ENCODE results near the gene SHROOM1.
A peak's percentile ranks its signal among the peaks of the same experiment; 100 is the strongest.

Gene SHROOM1

DNA sequence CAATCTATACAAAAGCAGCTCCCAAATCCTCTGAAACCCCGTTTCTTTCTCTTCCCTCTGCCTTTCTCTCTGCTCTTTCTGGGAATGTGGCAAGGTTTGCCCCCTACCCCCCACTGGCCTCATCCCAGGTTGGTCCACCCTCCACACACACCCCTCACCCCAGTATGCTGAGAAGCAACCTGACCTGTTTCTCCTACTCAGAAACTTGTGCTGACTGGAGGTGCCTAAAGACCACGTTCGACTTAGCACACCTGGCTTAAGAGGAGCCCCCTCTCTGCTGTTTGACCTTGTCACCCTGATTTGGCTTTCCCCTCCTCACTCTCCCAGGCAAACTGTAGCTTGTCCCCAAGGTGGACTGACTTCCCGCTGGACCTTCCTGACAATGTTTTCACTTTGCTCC, 52.3 kb downstream of the SHROOM1 start:
- no peak for DNase-seq (ENCODE audit: low read depth in 3 of 3)

DNA sequence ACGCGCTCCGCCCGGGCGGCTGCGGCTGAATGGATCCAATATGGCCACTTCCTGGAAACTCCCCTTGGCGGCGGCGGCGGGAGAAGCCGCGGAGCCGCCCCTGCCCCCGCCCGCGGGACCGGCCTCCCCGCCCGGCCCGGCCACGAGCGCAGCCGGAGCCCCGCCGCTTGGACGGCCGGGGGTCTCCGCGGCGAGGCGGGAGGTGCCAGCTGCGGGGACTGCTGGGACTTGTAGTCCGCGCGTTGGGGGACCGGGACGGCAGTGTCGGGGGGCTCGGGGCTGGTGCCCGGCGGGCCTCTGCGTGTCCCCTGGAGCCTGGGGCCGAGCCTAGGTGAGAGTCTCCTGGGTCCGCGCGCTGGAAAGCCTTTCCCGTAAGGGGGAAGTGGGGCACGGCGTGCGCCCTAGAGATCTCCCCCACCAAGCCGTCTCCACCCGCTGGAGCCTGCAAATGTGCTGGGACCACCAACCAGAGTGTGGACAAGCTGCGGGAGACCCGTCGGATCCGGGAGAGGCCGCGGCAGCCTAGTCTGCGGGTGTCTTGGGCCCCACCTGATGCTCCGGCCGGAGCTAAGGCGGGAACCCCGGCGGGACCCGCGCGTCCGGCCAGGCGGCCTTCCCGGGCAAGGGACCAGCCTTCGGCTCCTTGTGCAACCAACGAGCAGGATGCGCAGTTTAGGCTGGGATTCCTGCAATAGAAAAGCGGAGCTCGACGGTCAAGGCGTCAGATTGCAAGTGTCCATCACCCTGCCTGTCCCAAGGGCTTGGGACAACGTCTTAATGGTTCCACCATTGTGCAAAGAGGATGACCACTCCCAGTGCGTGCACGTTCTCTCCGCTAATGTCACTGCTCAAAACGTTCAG, 53.0 kb downstream of the SHROOM1 start, which contains the start of gene SEPTIN8:
TSS of gene SEPTIN8 (minus strand) at position 31 of the 861 bp plus-strand sequence. CDS start 102 bp downstream, outside the sequence.
- DNase-seq (ENCODE audit: low read depth in 3 of 3) = peak in 1 of 3 donors; percentile 30

DNA sequence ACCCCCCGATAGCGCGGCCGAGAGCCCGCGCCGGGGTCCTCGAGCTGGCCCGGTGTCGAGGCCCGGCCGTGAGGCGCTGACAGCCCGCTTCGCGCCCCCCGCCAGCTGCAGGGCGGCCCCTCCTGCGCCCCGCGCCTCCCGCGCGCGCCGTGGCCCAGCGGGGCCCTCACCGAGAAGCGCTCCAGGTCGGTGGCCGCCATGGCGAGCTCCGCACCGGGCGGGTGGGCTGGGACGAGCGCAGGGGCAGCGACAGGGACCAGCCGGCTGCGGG, 53.6 kb downstream of the SHROOM1 start:
- DNase-seq (ENCODE audit: low read depth in 3 of 3) = no peak

DNA sequence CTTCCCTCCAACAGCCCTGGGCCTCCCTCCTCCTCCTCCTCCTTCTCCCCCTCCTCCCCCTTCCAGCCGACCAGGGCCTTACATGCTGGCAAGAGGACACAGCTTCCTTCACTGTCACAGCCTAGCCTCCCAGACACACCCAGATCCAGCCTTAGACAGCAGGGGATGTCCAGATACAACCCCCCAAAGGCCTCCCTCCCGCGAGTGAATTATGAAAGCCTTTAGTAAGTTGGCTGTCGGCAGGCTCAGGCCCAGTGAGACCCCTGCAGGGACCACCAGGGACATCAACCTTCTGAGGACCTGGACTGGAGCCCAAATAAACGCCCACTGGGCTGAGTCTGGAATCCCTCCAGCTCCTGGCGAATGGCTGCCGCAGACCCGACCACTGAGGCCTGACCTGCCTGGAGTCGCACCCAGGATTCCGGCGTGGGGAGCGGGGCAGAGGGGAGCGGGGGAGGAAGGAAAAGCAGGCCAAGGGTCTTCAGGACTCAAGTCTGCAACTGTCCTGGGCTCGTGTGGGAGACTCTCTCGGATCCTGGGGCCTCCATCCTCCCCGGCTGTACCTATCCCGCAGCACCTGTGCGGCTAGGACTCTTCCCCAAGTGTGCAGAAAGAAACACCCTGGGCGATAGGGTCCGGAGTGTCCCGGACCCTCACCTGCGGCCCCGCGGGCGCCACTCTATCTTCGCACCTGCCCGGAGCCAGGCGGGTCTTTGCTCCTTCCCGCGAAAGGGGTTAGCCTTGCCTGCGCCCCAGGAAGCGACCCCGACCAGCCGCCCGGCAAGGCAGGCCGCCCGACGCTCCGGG, 54.1 kb downstream of the SHROOM1 start:
- DNase-seq (ENCODE audit: low read depth in 3 of 3) = no peak

DNA sequence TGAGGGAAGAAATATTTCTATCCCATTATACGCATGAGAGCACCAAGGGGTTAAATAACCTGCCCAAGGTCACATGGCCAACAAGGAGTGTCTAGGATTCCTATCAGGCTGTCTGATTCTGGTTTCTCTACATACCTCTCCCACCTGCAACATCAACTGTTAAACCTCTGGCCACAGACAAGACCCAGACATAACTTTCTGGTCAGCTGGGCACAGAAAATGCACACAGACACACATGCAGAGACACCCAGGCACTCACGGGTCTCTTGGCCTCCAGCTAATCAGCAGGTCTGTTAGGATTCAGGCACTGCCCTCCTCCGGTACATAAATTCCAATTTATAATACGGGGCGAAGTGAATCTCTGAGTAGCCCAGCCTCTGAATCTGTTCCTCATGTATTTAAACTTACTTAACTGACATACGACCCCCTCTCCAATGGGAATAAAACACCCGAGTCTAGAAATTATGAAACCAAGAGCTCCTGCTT, 54.9 kb downstream of the SHROOM1 start:
- DNase-seq (ENCODE audit: low read depth in 3 of 3) = no peak

DNA sequence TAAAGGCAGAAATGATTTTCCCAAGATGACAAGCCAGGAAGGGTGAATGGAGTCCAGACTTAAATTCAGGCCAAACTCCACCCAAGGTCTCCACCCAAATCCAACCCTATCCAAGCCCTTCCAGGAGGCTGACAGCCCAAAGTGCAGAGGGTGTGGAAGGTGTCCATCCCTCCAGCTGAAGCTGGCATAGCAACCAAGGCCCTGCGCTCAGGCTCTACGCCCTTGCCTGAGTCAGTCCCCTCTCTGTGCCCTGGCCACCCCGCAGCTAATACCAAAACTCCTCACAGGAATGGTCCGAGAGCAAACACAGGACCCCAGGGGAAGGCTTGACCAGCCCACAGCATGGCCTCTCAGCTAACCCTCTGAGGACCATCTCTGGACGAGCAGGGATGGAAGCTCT, 55.6 kb downstream of the SHROOM1 start:
- no peak for DNase-seq (ENCODE audit: low read depth in 3 of 3)

DNA sequence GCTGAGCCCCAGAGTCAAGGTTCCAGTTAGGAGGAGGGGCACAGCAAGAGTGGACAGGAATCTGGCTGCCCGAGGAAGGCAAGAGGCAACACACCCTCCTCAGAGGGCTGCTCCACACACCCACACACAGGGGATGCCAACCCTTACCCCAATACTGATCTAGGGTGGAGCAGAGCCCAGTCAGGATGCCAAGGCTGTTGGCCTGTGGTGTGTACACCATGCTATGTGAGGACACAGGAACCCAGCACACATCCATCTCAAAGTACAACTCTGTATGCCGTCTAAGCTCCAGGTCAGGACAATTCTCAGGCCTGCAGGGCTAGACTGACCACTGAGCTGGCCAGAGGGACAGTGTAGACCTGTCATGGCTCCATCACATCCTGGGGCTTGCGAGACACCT, 56.0 kb downstream of the SHROOM1 start:
- no peak for DNase-seq (ENCODE audit: low read depth in 3 of 3)

DNA sequence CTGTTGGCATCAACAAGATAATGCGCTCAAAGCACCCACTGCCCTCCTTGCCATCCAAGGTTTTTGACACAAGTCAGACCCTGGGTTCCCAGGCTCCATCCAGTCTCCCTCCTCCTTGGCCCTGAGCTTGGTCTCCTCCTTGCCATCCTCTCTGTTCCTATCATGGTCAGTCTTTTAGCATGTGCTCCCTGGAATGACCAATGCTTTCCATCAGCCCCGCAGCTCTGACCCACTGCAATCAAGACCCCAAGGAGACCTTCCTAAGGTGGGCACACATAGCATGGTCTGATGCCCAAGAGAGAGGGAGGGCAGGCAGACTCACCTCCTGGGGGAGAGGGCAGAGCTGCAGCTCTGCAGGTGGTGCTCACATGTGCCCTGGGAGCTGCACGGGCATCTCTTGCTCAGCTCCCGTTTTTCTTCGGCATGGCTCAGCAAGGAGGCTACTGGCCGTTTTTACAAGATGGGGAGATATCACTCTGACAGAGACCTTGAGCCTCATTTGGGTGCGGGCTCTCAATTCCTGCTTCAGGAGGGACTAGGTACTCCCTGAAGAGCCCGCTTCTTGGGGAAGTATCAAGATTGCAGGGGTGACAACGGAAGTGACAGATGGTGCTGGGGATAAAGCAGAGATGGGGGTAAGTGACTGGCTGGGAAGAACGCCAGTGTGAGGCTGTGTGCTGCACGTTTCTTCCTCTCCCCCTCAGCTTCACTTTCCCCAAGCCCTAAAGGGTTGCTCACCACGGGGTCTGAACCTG, 56.7 kb downstream of the SHROOM1 start:
- DNase-seq (ENCODE audit: low read depth in 3 of 3) = no peak

DNA sequence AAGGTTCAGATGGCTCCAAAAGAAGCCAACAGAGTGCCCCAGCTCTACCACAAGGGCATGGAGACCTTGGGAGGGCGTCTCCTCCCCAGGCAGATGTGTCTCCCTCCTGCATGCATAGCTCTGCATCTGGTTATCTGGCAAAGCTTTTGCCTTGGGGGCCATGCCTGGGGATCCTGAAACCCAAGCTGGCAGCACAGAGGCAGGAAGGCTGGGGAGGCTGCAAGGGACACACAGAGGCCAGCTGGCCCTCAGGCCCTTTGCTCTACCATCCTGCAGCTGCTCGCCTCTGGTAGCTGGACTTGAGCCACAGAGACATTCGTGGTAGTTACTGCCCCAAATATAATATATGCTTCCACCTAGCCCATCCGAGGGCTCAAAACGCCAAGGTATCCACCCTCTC, 57.3 kb downstream of the SHROOM1 start:
- no peak for DNase-seq (ENCODE audit: low read depth in 3 of 3)

DNA sequence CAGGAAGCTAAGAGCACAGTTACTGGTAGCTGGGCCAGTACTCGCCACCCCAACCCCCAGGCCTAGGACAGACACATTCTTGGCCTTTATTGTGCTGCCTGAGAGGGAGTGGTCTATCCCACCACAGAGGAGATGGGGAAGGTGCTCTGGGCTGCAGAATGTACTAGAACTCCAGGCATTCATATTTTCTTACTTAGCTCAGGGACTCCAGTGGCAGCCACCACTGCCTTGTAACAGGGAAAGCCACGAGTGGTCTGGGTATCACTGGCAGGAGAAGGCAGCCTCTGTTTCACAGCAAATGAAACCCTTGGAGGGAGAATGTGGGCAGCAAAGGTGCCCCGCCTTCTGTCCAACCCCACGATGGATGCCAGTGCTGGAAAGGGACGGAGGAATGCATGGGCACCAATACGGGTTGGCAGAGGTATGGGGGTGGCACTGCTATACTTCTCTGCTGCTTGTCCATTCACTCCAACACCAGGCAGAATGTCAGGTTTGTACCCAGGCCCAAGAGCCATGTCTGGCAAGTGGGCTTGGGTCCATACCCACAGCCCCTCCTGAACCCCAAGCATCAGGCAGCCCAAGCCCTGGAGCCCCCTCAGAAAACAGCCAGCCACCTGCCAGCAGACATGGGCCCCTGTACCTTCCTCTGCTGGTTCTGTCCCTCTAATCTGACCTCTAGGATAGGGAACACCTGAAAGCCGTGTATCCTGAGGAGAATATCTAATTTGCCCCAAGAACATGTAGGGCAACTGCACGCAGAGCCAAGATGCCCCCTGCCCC, 58.0 kb downstream of the SHROOM1 start:
- no peak for DNase-seq (ENCODE audit: low read depth in 3 of 3)

All from stimulated activated CD4-positive, alpha-beta T cell treated with anti-CD3 and anti-CD28 coated beads, TNF-alpha, amount 100 ng/mL, for 48 hours (primary cell).